H1 (cell line): Measurements from ENCODE around the gene NDEL1. TPM values are rescaled to one million over a fixed set of nuclear protein-coding genes. Genes with fewer than 3 reads are reported as not detected.

Experiments
- CTCF ChIA-PET: fragments of 300-600 bp; sonication (Branson Sonifier 250); formaldehyde crosslinking; loops from one replicate; lab custom pipeline; 2021; ENCODE audit not compliant: partially characterized antibody; lab: Charles Lee
- POLR2A ChIA-PET: fragments of 300-600 bp; sonication (Branson Sonifier 250); formaldehyde crosslinking; loops from one replicate; lab custom pipeline; 2021; ENCODE audit warnings: inconsistent platforms; ENCODE audit not compliant: partially characterized antibody; lab: Charles Lee
- DNase-seq, 2 experiments: peaks; one replicate each; pipeline versions ENCODE4 v3.0.0 to v3.0.0-alpha.2; 2010 to 2022; ENCODE audit warnings: low spot score in 2 of 2, low read depth in 1 of 2, mixed read lengths in 1 of 2
- FAIRE-seq: peaks from 2 replicates; lab custom pipeline; 2011; peaks lifted over from hg19 to GRCh38; lab: Jason Lieb, UNC
- H2AFZ ChIP-seq: 2 replicates; pipeline ENCODE4 v1.8.1; 2012; ENCODE audit warnings: low read length, inconsistent platforms
- H2AK5ac ChIP-seq: 2 replicates; pipeline ENCODE4 v1.6.1; 2013; ENCODE audit warnings: low read depth, low read length
- H2BK120ac ChIP-seq: replicated peaks from 2 replicates; pipeline ENCODE3; 2013; ENCODE audit warnings: low read depth, low read length, inconsistent platforms
- H2BK12ac ChIP-seq: 2 replicates; pipeline ENCODE4 v1.6.1; 2013; ENCODE audit warnings: low read depth, low read length
- H2BK15ac ChIP-seq: 2 replicates; pipeline ENCODE4 v1.6.1; 2013; ENCODE audit warnings: low read length
- H2BK20ac ChIP-seq: 2 replicates; pipeline ENCODE4 v1.6.1; 2013; ENCODE audit warnings: low read length
- H2BK5ac ChIP-seq: 2 replicates; pipeline ENCODE4 v1.6.1; 2013; ENCODE audit warnings: low read depth, low read length
- H3K14ac ChIP-seq: 2 replicates; pipeline ENCODE4 v1.6.1; 2013; ENCODE audit warnings: inconsistent platforms; ENCODE audit not compliant: insufficient read length
- H3K18ac ChIP-seq: 2 replicates; pipeline ENCODE4 v1.6.1; 2013; ENCODE audit warnings: low read length; ENCODE audit errors: extremely low read depth
- H3K23ac ChIP-seq: 2 replicates; pipeline ENCODE4 v1.6.1; 2013; ENCODE audit warnings: inconsistent platforms; ENCODE audit not compliant: insufficient read length
- H3K23me2 ChIP-seq: 2 replicates; pipeline ENCODE4 v1.6.1; 2013; ENCODE audit warnings: low read depth, low read length
- H3K27ac ChIP-seq: 2 replicates; pipeline ENCODE4 v1.6.1; 2011; ENCODE audit warnings: low read depth, low read length, inconsistent platforms
- H3K27me3 ChIP-seq, 4 experiments: replicated peaks in 1 of 4; 1 replicate in 1 of 4; 2 replicates in 3 of 4; pipeline versions ENCODE4 v1.6.1 to v1.8.1; 2011 to 2013; ENCODE audit warnings: low read length in 3 of 4, mild to moderate bottlenecking in 3 of 4, inconsistent platforms in 2 of 4, mixed read lengths in 2 of 4, moderate library complexity in 1 of 4; ENCODE audit not compliant: control insufficient read depth in 3 of 4, insufficient read depth in 3 of 4; ENCODE audit errors: extremely low read depth in 1 of 4
- H3K36me3 ChIP-seq, 4 experiments: 2 replicates each; pipeline versions ENCODE4 v1.6.1 to v1.8.1; 2011 to 2013; ENCODE audit warnings: mild to moderate bottlenecking in 4 of 4, low read length in 3 of 4, moderate library complexity in 2 of 4, control low read depth in 1 of 4, inconsistent platforms in 1 of 4; ENCODE audit not compliant: insufficient read depth in 4 of 4, control insufficient read depth in 2 of 4
- H3K4ac ChIP-seq: replicated peaks from 2 replicates; pipeline ENCODE3; 2013; ENCODE audit warnings: low read length, low read depth, mixed read lengths, inconsistent platforms; ENCODE audit not compliant: insufficient read length
- H3K4me1 ChIP-seq, 4 experiments: replicated peaks in 1 of 4; 1 replicate in 1 of 4; 2 replicates in 3 of 4; pipeline versions ENCODE4 v1.6.1 to v1.8.1; 2011 to 2013; ENCODE audit warnings: low read length in 3 of 4, inconsistent platforms in 2 of 4, mixed read lengths in 1 of 4; ENCODE audit not compliant: insufficient read depth in 4 of 4, control insufficient read depth in 3 of 4
- H3K4me2 ChIP-seq, 2 experiments: 2 replicates each; pipeline versions ENCODE4 v1.6.1 to v1.8.1; 2011 to 2013; ENCODE audit warnings: low read depth in 2 of 2, low read length in 2 of 2, control low read depth in 1 of 2, inconsistent platforms in 1 of 2, mild to moderate bottlenecking in 1 of 2; ENCODE audit not compliant: insufficient read depth in 1 of 2
- H3K4me3 ChIP-seq, 4 experiments: fragments of 200-600, 300-600 bp in 1 of 4; sonication (generic), shearing (Covaris generic), sonication (Bioruptor Twin) in 1 of 4; 2 replicates each; pipeline versions ENCODE4 v1.5.1 to v1.8.1; 2011 to 2016; ENCODE audit warnings: low read length in 4 of 4, low read depth in 3 of 4, control low read depth in 2 of 4, inconsistent platforms in 2 of 4, mild to moderate bottlenecking in 2 of 4, mixed read lengths in 1 of 4, moderate library complexity in 1 of 4; ENCODE audit not compliant: insufficient read depth in 2 of 4; ENCODE audit errors: extremely low read depth in 1 of 4
- H3K56ac ChIP-seq: replicated peaks from 2 replicates; pipeline ENCODE3; 2013; ENCODE audit warnings: low read depth, mild to moderate bottlenecking, mixed read lengths, low read length, inconsistent platforms; ENCODE audit not compliant: insufficient read length
- H3K79me1 ChIP-seq: 2 replicates; pipeline ENCODE4 v1.6.1; 2013; ENCODE audit warnings: low read depth, low read length, control low read depth
- H3K79me2 ChIP-seq, 2 experiments: 2 replicates each; pipeline versions ENCODE4 v1.6.1 to v1.8.1; 2012 to 2013; ENCODE audit warnings: low read length in 2 of 2, mild to moderate bottlenecking in 2 of 2, inconsistent platforms in 1 of 2; ENCODE audit not compliant: insufficient read depth in 2 of 2, control insufficient read depth in 1 of 2
- H3K9ac ChIP-seq, 4 experiments: replicated peaks in 1 of 4; 1 replicate in 1 of 4; 2 replicates in 3 of 4; pipeline versions ENCODE4 v1.6.1 to v1.8.1; 2011 to 2013; ENCODE audit warnings: low read depth in 3 of 4, low read length in 3 of 4, control low read depth in 2 of 4, mild to moderate bottlenecking in 2 of 4, moderate library complexity in 2 of 4, inconsistent platforms in 1 of 4; ENCODE audit errors: extremely low read depth in 1 of 4
- H3K9me3 ChIP-seq, 2 experiments: 2 replicates each; pipeline versions ENCODE4 v1.6.1 to v1.8.1; 2012 to 2013; ENCODE audit warnings: mild to moderate bottlenecking in 2 of 2, moderate library complexity in 2 of 2, control low read depth in 1 of 2, inconsistent platforms in 1 of 2, low read depth in 1 of 2, low read length in 1 of 2, mixed read lengths in 1 of 2; ENCODE audit not compliant: insufficient read depth in 2 of 2
- H4K20me1 ChIP-seq, 2 experiments: replicated peaks in 1 of 2; 2 replicates each; pipeline versions ENCODE3 to v1.8.1; 2011 to 2013; ENCODE audit warnings: inconsistent platforms in 2 of 2, low read length in 2 of 2, mild to moderate bottlenecking in 1 of 2; ENCODE audit not compliant: insufficient read depth in 2 of 2, control insufficient read depth in 1 of 2
- H4K5ac ChIP-seq: 2 replicates; pipeline ENCODE4 v1.6.1; 2013; ENCODE audit warnings: low read length, low read depth, mixed read lengths, inconsistent platforms; ENCODE audit not compliant: insufficient read length
- H4K8ac ChIP-seq: 2 replicates; pipeline ENCODE4 v1.8.0; 2013; ENCODE audit warnings: mild to moderate bottlenecking, moderate library complexity, low read length, inconsistent platforms; ENCODE audit not compliant: insufficient read depth; ENCODE audit errors: extremely low read depth
- H4K91ac ChIP-seq: replicated peaks from 2 replicates; pipeline ENCODE3; 2013; ENCODE audit warnings: low read length, mixed read lengths, inconsistent platforms; ENCODE audit not compliant: insufficient read length
- ASH2L ChIP-seq: fragments of 200-600, 300-600 bp; sonication (generic); IDR thresholded peaks from one replicate; pipeline ENCODE4 v1.7.1; 2017; ENCODE audit warnings: low read length
- CHD2 ChIP-seq: IDR thresholded peaks from 2 replicates; pipeline ENCODE4 v1.6.1; 2012; ENCODE audit warnings: low read length, improper control_type of control experiment
- EP300 ChIP-seq, 2 experiments: IDR thresholded peaks; 1 replicate in 1 of 2; 2 replicates in 1 of 2; pipeline ENCODE4 v1.6.1; 2011 to 2012; ENCODE audit warnings: low read depth in 2 of 2, low read length in 2 of 2, mild to moderate bottlenecking in 2 of 2, borderline replicate concordance in 1 of 2, inconsistent platforms in 1 of 2, moderate library complexity in 1 of 2
- EZH2 ChIP-seq: fragments of 200-600 bp; sonication (generic); IDR thresholded peaks from 2 replicates; pipeline ENCODE4 v1.7.1; 2012; ENCODE audit warnings: low read depth, mild to moderate bottlenecking, moderate library complexity, low read length, inconsistent platforms; ENCODE audit not compliant: severe bottlenecking
- KDM4A ChIP-seq: IDR thresholded peaks from one replicate; pipeline ENCODE4 v1.7.1; 2012; ENCODE audit warnings: low read depth, mild to moderate bottlenecking, moderate library complexity, low read length, inconsistent platforms; ENCODE audit not compliant: severe bottlenecking
- NANOG ChIP-seq: IDR thresholded peaks from 2 replicates; pipeline ENCODE4 v1.6.1; 2011; ENCODE audit warnings: low read length, low read depth, mild to moderate bottlenecking, inconsistent platforms; ENCODE audit not compliant: insufficient read depth, poor library complexity, severe bottlenecking
- RNF2 ChIP-seq: fragments of 200-900, 300-1000 bp; sonication (generic); IDR thresholded peaks from 2 replicates; pipeline ENCODE4 v1.7.1; 2016; ENCODE audit warnings: borderline replicate concordance, low read depth, mild to moderate bottlenecking, antibody characterized with exemption, low read length; ENCODE audit not compliant: poor library complexity, severe bottlenecking; ENCODE audit errors: missing control alignments
- SAP30 ChIP-seq: fragments of 300-600 bp; sonication (generic); IDR thresholded peaks from 2 replicates; pipeline ENCODE4 v1.7.1; 2012; ENCODE audit warnings: low read length, moderate library complexity, mild to moderate bottlenecking, inconsistent platforms; ENCODE audit not compliant: insufficient read depth, insufficient replicate concordance
- SRF ChIP-seq: IDR thresholded peaks from 2 replicates; pipeline ENCODE4 v1.6.1; 2011; ENCODE audit warnings: mild to moderate bottlenecking, low read depth, low read length, moderate library complexity
- TCF12 ChIP-seq: IDR thresholded peaks from 2 replicates; pipeline ENCODE4 v1.6.1; 2011; ENCODE audit warnings: low read depth, mild to moderate bottlenecking, low read length
- ZNF274 ChIP-seq: IDR thresholded peaks from 2 replicates; pipeline ENCODE4 v1.7.0; 2012; ENCODE audit warnings: low read length, borderline replicate concordance; ENCODE audit errors: extremely low read depth
- WGBS, 2 experiments: shearing (Covaris generic) in 1 of 2; methylation state at CpG; one replicate each; pipeline versions ENCODE4 v1.1.6 to v1.1.7; 2013 to 2015; ENCODE audit warnings: low lambda C conversion rate in 2 of 2, mixed read lengths in 2 of 2, inconsistent platforms in 1 of 2, low coverage in 1 of 2, missing lambda C conversion rate in 1 of 2; ENCODE audit not compliant: insufficient replicate concordance in 2 of 2, insufficient coverage in 1 of 2, insufficient read length in 1 of 2; ENCODE audit errors: extremely low coverage in 1 of 2, missing lambda C conversion rate in 1 of 2; 5-methylcytosine and 5-hydroxymethylcytosine counted together
- polyA plus RNA-seq, 7 experiments: library from polyadenylated mRNA; depleted of rRNA in 3 of 7; stranded (reverse) in 5 of 7; unstranded in 2 of 7; fragments of >200 nt in 5 of 7; fragments of 200-250 nt in 2 of 7; gene quantifications; 1 replicate in 5 of 7; 2 replicates in 1 of 7; 4 replicates in 1 of 7; pipeline versions ENCODE4 v1.2.1 to v1.2.3, GENCODE V29; 2011 to 2013; ENCODE audit warnings: missing spikeins in 2 of 7, mixed read lengths in 2 of 7
- total RNA-seq: library from RNA; stranded (reverse); fragmentation: NEBNext Ultra II Directional; extraction: Animal tissue kit (Norgen Biotek cat#: 25700); gene quantifications from 2 replicates; pipeline ENCODE4 v1.2.1, GENCODE V29; 2021
- TF ChIP-seq, protein P1 (sequence below): IDR thresholded peaks from 2 replicates; pipeline ENCODE4 v1.6.1; 2011; ENCODE audit warnings: low read length, improper control_type of control experiment

The NDEL1 gene
- total and polyA plus RNA-seq, 2 of the 8 experiments (the other 6 are each of a cell fraction or from before 2014, with no cell fraction given) = 31.1 to 32.9 TPM

DNA sequence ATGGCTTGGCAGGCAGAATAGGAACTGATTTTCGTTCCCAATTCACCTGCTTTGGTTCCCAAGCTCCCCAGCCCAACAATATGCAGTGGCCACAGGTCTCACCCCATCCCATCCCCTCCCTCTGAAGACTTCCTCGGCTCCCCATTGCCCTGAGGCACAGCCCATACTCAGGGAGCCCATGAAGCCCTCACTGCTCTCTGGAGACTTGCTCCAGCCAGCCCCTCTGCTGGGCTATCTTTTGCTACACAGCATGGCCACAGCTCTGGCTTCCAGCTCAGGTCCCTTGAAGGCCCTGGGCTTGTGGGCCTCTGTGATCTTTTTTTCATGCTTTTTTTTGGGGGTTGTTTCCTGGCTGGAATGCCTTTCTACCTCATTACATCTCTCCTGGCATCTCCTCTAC is 29.5 kb upstream of the NDEL1 start:
- no peak overlapping the region for H3K4me3 ChIP-seq
- TF ChIP-seq EZH2 = no peak
- no peak for TF ChIP-seq TCF12
- TF ChIP-seq, protein P1, sequence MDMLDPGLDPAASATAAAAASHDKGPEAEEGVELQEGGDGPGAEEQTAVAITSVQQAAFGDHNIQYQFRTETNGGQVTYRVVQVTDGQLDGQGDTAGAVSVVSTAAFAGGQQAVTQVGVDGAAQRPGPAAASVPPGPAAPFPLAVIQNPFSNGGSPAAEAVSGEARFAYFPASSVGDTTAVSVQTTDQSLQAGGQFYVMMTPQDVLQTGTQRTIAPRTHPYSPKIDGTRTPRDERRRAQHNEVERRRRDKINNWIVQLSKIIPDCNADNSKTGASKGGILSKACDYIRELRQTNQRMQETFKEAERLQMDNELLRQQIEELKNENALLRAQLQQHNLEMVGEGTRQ = no peak
- TF ChIP-seq ZNF274 = no peak
- TF ChIP-seq NANOG = no peak
- TF ChIP-seq CHD2 = no peak
- TF ChIP-seq SAP30 = no peak
- no peak for TF ChIP-seq SRF
- TF ChIP-seq EP300 (IDR thresholded peaks at IDR 0.05; ENCODE audit: borderline replicate concordance in 1 of 2, low read depth in 2 of 2, low read length in 2 of 2) = no peak
- TF ChIP-seq ASH2L = no peak
- no peak for TF ChIP-seq KDM4A
- no peak for TF ChIP-seq RNF2

More for the DNA sequence above, 29.5 kb upstream of the NDEL1 start:
- Histone ChIP-seq H3K18ac (no peak overlapping the region), H2AFZ (no peak overlapping the region), H2BK15ac (no peak overlapping the region), H3K27ac (no peak overlapping the region; the same call in 1 of the 2 replicates), H3K9ac (no peak overlapping the region), H2BK5ac (no peak overlapping the region), H3K4ac (no peak overlapping the region), H3K23ac (no peak overlapping the region), H2BK12ac (no peak overlapping the region), H3K36me3 (no peaks in the 10 kb centered on the region), H3K56ac (no peak overlapping the region), H4K8ac (no peak overlapping the region), H3K79me2 (no peaks in the 10 kb centered on the region), H2BK120ac (no peak overlapping the region), H3K4me2 (no peak overlapping the region), H2BK20ac (no peak overlapping the region), H3K9me3 (no peaks in the 10 kb centered on the region), H3K4me1 (peaks cover 0 to 10% (median 4%) of the 10 kb centered on the region in 4 experiments; a peak in 6 of 7 replicates), H3K79me1 (no peaks in the 10 kb centered on the region), H3K14ac (no peak overlapping the region), H3K27me3 (no peaks in the 10 kb centered on the region), H4K5ac (no peak overlapping the region), H2AK5ac (no peak overlapping the region), H3K23me2 (no peaks in the 10 kb centered on the region; the same call in 1 of the 2 replicates), H4K91ac (no peak overlapping the region), H4K20me1 (no peaks in the 10 kb centered on the region)
- ChIA-PET CTCF (no interaction called here), POLR2A (interaction anchor here (1.2 to 2.8 kb wide), 3 partner anchors 9 to 31 kb away, joined by 3 to 21 read pairs (median 3); partner anchors contain the start of genes RNF222 and RPL26)
- no peak for DNase-seq
- WGBS, 2 experiments = 84% methylated on average over 2 of the region's 2 CpGs; no CpG with 5 or more reads in 1 of the 2 experiments
- FAIRE-seq = no peak
